ENCODE results near the gene MAOB.

DNA sequence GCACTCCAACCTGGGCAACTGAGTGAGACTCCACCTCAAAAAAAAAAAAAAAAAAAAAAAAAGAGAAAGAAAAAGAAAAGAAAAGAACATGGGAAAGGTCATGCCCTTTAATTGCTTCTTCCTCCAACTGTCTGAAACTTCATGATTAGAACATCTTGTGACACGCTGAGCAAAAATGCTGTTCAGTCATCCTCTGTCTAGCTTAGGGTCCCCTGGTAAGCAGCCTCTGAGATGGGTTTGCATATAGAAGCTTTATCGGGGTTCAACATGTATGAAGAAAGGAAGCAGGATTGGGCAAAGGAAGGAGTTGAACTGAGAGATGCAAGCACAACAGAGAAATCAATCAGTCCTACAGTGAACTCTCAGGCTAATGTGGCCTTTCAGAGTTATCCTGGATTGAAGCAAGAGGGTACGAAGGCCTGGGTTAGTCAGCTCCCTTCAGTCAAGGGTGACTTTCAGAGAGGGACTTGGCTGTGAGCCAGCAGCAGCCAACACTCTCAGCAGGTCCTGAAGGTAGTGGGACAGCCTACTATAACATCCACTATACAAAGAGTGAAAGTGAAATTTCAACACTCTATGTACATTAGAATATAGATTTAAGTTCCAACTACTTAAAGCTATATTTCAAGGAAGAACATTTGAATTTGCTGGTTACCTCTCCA, 11.4 kb downstream of the MAOB start:
- TF ChIP-seq, protein P1, sequence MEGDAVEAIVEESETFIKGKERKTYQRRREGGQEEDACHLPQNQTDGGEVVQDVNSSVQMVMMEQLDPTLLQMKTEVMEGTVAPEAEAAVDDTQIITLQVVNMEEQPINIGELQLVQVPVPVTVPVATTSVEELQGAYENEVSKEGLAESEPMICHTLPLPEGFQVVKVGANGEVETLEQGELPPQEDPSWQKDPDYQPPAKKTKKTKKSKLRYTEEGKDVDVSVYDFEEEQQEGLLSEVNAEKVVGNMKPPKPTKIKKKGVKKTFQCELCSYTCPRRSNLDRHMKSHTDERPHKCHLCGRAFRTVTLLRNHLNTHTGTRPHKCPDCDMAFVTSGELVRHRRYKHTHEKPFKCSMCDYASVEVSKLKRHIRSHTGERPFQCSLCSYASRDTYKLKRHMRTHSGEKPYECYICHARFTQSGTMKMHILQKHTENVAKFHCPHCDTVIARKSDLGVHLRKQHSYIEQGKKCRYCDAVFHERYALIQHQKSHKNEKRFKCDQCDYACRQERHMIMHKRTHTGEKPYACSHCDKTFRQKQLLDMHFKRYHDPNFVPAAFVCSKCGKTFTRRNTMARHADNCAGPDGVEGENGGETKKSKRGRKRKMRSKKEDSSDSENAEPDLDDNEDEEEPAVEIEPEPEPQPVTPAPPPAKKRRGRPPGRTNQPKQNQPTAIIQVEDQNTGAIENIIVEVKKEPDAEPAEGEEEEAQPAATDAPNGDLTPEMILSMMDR (IDR thresholded peaks at IDR 0.05; ENCODE audit: insufficient read depth, low read length, poor library complexity, severe bottlenecking): no peak
- no peak for TF ChIP-seq EZH2phosphoT487 (conservative IDR thresholded peaks at IDR 0.05; ENCODE audit: low read length)

Data from SU-DHL-6 (cell line).